HG03196 (cell line): Measurements from ENCODE around the gene WHRN.
A peak's percentile ranks its signal among the peaks of the same experiment; 100 is the strongest.

ENCODE experiments used
- ATAC-seq: cut with Tn5 transposase; IDR thresholded peaks from one replicate; pipeline ENCODE4 v1.9.1; 2021; ENCODE audit not compliant: unreplicated experiment

WHRN gene

DNA sequence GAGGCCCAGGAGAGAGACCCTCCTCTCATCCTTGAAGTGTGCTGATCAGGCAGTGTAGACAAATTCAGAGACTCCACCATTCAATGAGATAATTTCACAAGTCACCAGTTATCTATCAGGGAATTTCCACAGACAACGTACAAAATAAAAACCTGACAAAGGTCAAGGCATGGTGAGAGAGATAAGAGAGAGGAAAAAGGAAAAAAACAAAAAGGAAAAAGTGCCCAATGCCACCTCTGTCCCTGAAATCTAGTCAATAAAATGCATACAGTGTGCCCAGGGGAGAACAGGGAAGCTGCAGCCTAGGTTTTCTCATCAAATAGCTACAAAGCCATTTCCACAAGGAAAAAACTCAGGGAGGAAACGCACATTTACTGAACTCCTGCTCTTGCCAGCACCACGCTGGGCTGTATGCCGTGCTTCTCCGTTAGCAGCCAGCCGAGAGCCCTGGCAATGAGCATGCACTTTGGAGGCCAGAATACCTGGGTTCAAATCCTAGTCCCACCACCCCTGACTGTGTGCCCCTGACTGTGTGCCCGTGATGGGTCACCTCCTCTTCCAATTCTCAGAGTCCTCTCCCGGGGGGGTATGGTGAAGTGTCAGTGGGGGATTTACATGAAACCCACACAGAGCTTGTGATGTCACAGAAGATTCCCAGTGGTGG lies 11.6 kb downstream of the WHRN start:
- no peak for ATAC-seq

DNA sequence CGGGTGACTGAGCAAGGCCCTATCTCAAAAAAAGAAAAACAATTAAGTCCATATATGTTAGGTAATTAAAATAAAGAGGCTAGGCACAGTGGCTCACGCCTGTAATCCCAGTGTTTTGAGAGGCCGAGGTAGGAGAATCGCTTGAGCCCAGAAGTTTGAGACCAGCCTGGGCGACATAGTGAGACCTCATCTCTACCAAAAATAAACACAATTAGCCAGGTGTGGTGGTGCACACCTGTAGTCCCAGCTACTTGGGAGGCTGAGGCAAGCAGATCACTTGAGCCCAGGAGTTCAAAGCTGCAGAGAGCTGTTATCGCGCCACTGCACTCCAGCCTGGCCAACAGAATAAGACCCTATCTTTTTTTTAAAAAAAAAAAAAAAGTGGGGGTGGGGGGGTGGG lies 12.3 kb downstream of the WHRN start:
- no peak for ATAC-seq

DNA sequence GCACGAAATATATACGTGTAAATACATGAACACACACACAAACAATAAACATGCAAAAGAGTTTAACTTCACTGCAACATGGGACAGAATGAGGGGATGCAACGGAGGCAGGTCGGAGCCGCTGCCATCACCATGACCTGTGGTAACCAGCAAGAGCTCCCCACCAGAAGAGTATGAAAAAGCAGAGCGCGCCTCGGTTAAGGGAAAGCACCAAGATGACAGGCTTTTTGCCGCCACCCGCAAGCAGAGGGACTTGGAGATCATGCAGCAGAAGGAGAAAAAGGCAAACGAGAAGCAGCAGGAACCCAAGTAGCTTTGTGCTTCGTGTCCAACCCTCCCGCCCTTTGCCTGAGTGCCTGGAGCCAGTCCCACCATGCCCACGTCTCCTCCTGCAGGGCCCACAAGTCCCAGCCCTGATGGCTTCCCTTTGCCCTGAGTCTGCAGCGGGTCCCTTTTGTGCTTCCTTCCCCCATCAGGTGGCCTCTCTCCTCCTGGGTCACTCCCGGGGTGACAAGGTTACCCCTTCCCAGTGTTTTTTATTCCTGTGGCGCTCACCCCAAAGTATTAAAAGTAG lies 13.8 kb downstream of the WHRN start:
- ATAC-seq = no peak

- no peak for ATAC-seq
Observed at GRCh38 chr9:114489928-114490327, 15.3 kb downstream of the WHRN start.

- ATAC-seq = no peak
Observed at GRCh38 chr9:114488398-114489129, 16.7 kb downstream of the WHRN start.

- ATAC-seq = peak; percentile 64
Observed at GRCh38 chr9:114487607-114488300, 17.5 kb downstream of the WHRN start.

DNA sequence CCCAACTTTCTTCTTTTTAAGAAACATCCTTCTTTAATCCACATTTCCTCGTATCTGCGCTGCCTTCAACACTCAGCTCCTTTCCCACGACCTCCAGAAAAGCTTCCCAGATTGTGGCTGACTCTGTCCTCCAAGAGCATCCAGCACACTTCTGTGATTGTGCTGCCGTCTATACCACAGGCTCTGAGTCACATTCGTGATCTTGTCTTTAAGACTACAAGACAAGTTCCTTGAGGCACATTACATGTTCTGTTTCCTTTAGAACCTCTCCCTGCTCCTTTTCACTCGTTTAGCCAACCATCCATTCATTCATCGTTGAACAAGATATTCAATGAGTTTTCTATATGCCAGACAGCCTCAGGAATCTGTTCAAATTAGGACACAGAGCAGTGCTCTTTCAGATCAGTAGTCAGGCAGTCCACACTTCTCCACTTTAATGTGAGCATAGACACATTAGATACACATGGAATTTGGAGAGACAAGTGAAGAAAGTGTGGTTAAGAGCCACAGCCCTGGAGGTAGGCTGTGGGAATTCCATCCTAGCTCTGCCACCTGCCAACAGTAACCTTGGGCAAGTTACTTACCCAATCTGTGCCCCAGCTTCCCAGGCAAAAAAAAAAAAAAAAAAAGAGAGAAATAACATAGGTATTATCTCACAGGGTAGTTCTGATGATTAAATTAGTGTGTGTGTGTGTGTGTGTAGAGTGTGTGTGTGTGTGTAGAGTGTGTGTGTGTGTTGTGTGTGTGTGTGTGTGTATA lies 18.9 kb downstream of the WHRN start:
- ATAC-seq = no peak

DNA sequence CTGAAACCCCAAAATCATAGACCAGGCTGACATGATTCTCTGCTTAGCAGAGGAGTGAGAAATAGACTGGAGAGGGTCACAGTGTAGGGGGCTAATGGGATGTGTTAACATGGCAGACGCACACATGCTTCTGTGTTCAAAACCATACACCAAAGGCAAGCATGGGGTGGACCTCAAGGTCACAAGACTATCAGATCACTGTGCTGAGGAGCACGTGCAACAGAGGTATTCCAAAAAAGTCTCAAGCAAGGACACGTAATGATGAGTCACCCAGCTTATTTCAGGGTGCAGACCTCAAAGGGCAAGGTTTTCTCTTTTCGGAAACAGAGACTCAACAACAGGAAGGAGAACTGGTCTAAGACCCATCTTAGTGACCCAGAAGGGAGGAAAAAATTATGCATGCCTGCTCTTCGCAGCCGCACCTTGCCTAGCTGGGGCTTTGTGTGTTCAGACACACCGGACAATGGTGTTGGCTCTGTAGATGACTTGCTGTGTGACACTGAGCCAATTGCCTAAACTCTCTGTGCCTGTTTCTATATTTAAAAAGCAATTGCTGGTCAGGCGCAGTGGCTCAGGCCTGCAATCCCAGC lies 20.3 kb downstream of the WHRN start:
- ATAC-seq = peak; percentile 48

- no peak for ATAC-seq
Observed at GRCh38 chr9:114484215-114484853, 20.9 kb downstream of the WHRN start.

- no peak for ATAC-seq
Observed at GRCh38 chr9:114483499-114483898, 21.8 kb downstream of the WHRN start.

GRCh38 chr9:114482593-114482992 lies 22.7 kb downstream of the WHRN start:
- ATAC-seq = no peak

DNA sequence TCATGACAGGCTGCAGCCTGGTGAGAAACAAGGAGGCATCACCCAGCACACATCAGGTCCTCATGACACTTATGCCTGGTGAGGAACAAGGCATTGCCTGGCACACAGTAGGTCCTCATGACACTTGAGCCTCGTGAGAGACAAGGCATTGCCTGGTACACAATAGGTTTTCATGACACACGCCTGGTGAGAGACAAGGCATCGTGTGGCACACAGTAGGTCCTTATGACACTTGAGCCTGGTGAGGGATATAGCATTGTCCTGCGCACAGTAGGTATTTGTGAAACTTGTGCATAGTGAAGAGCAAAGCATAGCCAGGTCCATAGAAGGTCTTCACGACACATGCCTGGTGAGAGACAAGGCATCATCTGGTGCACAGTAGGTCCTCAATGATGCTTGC lies 23.5 kb downstream of the WHRN start:
- no peak for ATAC-seq

DNA sequence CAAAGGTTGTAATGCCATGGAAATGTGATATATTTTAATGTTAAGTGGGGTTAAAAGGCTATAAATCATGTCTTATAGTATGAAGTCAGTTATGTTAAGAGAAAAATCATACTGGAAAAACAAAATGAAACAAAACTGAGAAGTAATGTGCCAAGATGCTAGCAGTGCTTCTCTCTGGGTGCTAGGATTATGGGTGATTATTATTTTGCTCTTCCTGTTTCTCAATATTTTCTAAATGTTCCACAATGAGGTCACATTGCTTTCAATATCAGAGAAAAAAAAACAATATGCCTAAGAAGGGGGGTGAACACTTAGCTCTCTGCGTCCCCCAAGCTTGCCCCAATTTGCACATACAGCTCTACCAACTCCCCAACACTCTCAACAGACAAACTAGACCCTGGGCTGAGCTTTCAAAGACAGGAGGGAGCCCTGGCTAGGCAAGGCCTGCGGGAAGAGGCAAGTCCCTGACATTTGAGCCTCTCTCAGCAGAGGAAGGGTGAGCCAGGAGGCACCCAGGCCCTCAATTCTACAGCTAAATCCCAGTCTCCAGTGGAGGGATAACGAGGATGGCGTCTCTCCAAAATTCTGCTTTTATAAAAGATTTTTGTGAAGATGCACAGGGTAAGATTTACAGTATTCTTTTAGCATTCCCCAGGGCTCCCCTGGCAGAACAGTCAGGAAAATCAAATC lies 24.4 kb downstream of the WHRN start:
- no peak for ATAC-seq

GRCh38 chr9:114478871-114479270 lies 26.4 kb downstream of the WHRN start:
- ATAC-seq = no peak

GRCh38 chr9:114478459-114478858 lies 26.8 kb downstream of the WHRN start:
- ATAC-seq = no peak

DNA sequence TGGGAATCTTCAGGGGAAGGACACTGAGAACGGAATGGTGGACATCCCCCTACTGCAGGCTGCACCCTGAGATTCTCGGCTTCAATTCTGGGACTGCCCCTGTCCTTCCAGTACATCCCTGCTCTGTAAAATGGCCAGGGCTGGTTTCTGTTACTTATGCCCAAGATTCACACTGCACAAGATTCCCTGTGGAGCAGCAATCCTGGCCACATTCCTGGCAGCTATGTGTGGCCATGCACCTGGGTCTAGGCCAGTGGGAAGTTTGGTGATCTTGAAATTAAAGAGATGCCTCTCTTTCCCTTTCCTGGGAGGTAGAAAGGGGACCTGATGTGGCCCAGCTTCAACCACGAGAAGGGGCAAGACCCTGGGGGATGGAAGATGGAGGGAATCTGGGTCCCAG lies 27.6 kb downstream of the WHRN start:
- ATAC-seq = no peak

DNA sequence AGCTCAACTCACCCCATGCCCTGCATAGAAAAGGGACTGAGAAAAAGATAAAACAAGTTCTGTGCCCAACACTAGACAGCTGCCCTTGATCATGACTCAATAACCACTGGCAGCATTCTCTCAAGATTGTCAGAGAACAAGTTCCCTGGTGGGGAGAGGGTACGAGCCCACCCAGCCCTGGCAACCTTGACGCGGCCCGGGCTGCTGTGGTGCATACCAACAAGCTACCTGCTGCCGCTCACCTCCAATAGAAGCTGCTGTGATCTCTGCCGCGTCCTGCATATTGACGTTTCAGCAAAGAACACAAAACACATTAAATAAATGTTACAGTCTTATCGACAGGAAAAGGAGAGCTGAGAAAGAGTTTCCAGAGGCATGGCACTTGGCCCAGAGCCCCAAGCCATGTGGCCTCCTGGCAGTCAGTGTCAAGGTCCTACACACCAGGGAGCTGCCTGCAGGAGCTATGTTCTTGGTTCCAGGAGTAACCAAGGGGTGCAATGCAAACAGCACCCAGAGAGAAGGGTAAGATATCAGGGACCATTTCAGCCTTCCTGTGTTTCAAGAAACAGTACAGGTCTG lies 28.3 kb downstream of the WHRN start:
- ATAC-seq = no peak

GRCh38 chr9:114475412-114476135 lies 29.7 kb downstream of the WHRN start:
- ATAC-seq = no peak

GRCh38 chr9:114474425-114474824 lies 30.8 kb downstream of the WHRN start:
- no peak for ATAC-seq
